Esophagus muscularis mucosa (tissue), 4 donors: ENCODE measurements around the gene TBC1D22A.

Experiments
- CTCF ChIP-seq, 3 experiments: fragments of 200-600 bp in 2 of 3; fragments of 450-650 bp in 1 of 3; sonication (generic) in 2 of 3; IDR thresholded peaks; one replicate each; pipeline ENCODE4 v1.5.1; 2017 to 2019; ENCODE audit warnings: antibody characterized with exemption in 3 of 3, mild to moderate bottlenecking in 2 of 3, moderate library complexity in 1 of 3
- EP300 ChIP-seq: sonication (generic); formaldehyde crosslinking; IDR thresholded peaks from one replicate; pipeline ENCODE4 v1.6.1; 2017; ENCODE audit warnings: antibody characterized with exemption
- POLR2A ChIP-seq: fragments of 450-650 bp; IDR thresholded peaks from one replicate; pipeline ENCODE4 v1.6.1; 2017; ENCODE audit warnings: antibody characterized with exemption, moderate library complexity, mild to moderate bottlenecking, low read depth
- POLR2AphosphoS5 ChIP-seq, 2 donors: sonication (generic); formaldehyde crosslinking; IDR thresholded peaks; one replicate each; pipeline ENCODE4 v1.6.1; 2017; ENCODE audit warnings: antibody characterized with exemption in 2 of 2

GRCh38 chr22:47021371-47022074 is 259.1 kb downstream of the TBC1D22A start:
- TF ChIP-seq EP300 = no peak
- TF ChIP-seq CTCF (IDR thresholded peaks at IDR 0.05) = no peak
- TF ChIP-seq POLR2A = no peak
- TF ChIP-seq POLR2AphosphoS5 (IDR thresholded peaks at IDR 0.05) = no peak
